Measurements from ENCODE around the gene GABRD.

GABRD gene

GRCh38 chr1:2044510-2045319 lies 25.6 kb downstream of the GABRD start:
- Histone ChIP-seq H2BK120ac (ENCODE audit: low read depth, low read length) (peak overlapping the region; percentile 81), H3K27me3 (ENCODE audit: control insufficient read depth in 3 of 3, insufficient read depth in 3 of 3, low read depth in 1 of 3, low read length in 3 of 3) (peaks cover 0 to 83% (median 32%) of the 10 kb centered on the region in 3 experiments), H4K8ac (ENCODE audit: low read depth, low read length) (no peak overlapping the region), H3K27ac (replicated peaks; ENCODE audit: low read length) (no peak overlapping the region), H3K4ac (ENCODE audit: low read length) (peak overlapping the region; percentile 84), H3K9ac (ENCODE audit: low read depth, low read length, poor library complexity) (peak overlapping the region; percentile 86), H3K9me3 (replicated peaks in 1 of 2; ENCODE audit: control insufficient read depth in 2 of 2, insufficient read depth in 1 of 2, low read depth in 1 of 2, low read length in 2 of 2) (peaks cover 0 to 2% of the 10 kb centered on the region in 2 donors), H3K14ac (ENCODE audit: low read length) (no peak overlapping the region), H2AK5ac (ENCODE audit: low read depth, low read length) (no peak overlapping the region), H3K36me3 (replicated peaks in 1 of 2; ENCODE audit: control insufficient read depth in 2 of 2, insufficient read depth in 2 of 2, low read length in 2 of 2) (no peaks in the 10 kb centered on the region), H4K91ac (ENCODE audit: low read depth, low read length, poor library complexity) (no peak overlapping the region), H2BK12ac (ENCODE audit: low read length) (peak overlapping the region; percentile 58), H2BK5ac (ENCODE audit: low read length) (peak overlapping the region; percentile 39), H3K4me2 (ENCODE audit: insufficient read depth, low read length, poor library complexity, severe bottlenecking) (peak overlapping the region; percentile 80), H3K4me3 (ENCODE audit: low read length in 2 of 2) (no peak overlapping the region), H3K18ac (ENCODE audit: low read length) (peak overlapping the region; percentile 93), H2AFZ (ENCODE audit: low read length) (peak overlapping the region; percentile 85), H3K23ac (ENCODE audit: low read depth, low read length, poor library complexity) (peak overlapping the region; percentile 73), H3K79me1 (ENCODE audit: low read depth, low read length) (peaks cover 2% of the 10 kb centered on the region), H3K4me1 (ENCODE audit: control insufficient read depth in 2 of 2, insufficient read depth in 1 of 2, low read depth in 1 of 2, low read length in 2 of 2) (peaks cover 3 to 26% of the 10 kb centered on the region in 2 donors), H2BK15ac (ENCODE audit: low read length) (peak overlapping the region; percentile 74)
- WGBS, 2 donors (ENCODE audit: extremely low coverage in 2 of 2, insufficient read length in 2 of 2, insufficient replicate concordance in 1 of 2) = no CpG with 5 or more reads among the region's 75 CpGs
- DNase-seq (ENCODE audit: low spot score) = peak; percentile 72

- no peaks in the 10 kb centered on the region for H3K36me3 ChIP-seq (replicated peaks in 1 of 2; ENCODE audit: control insufficient read depth in 2 of 2, insufficient read depth in 2 of 2, low read length in 2 of 2)
- DNase-seq (ENCODE audit: low spot score) = no peak
- H2BK120ac ChIP-seq (ENCODE audit: low read depth, low read length) = no peak overlapping the region
- H2AFZ ChIP-seq (ENCODE audit: low read length) = no peak overlapping the region
- peak overlapping the region; percentile 95 for H2AK5ac ChIP-seq (ENCODE audit: low read depth, low read length)
- H4K91ac ChIP-seq (ENCODE audit: low read depth, low read length, poor library complexity) = no peak overlapping the region
- H3K4me2 ChIP-seq (ENCODE audit: insufficient read depth, low read length, poor library complexity, severe bottlenecking) = no peak overlapping the region
- no peak overlapping the region for H3K27ac ChIP-seq (replicated peaks; ENCODE audit: low read length)
- peaks cover 0 to 2% of the 10 kb centered on the region in 2 donors for H3K9me3 ChIP-seq (replicated peaks in 1 of 2; ENCODE audit: control insufficient read depth in 2 of 2, insufficient read depth in 1 of 2, low read depth in 1 of 2, low read length in 2 of 2)
- H3K4ac ChIP-seq (ENCODE audit: low read length) = no peak overlapping the region
- H2BK15ac ChIP-seq (ENCODE audit: low read length) = no peak overlapping the region
- H3K79me1 ChIP-seq (ENCODE audit: low read depth, low read length) = peaks cover 4% of the 10 kb centered on the region
- H4K8ac ChIP-seq (ENCODE audit: low read depth, low read length) = no peak overlapping the region
- H2BK12ac ChIP-seq (ENCODE audit: low read length) = peak overlapping the region; percentile 14
- peak overlapping the region; percentile 41 for H3K14ac ChIP-seq (ENCODE audit: low read length)
- no CpG with 5 or more reads among the region's 15 CpGs for WGBS, 2 donors (ENCODE audit: extremely low coverage in 2 of 2, insufficient read length in 2 of 2, insufficient replicate concordance in 1 of 2)
- H3K4me1 ChIP-seq (ENCODE audit: control insufficient read depth in 2 of 2, insufficient read depth in 1 of 2, low read depth in 1 of 2, low read length in 2 of 2) = peaks cover 3 to 26% of the 10 kb centered on the region in 2 donors
- no peak overlapping the region for H3K4me3 ChIP-seq (ENCODE audit: low read length in 2 of 2)
- H3K18ac ChIP-seq (ENCODE audit: low read length) = no peak overlapping the region
- H2BK5ac ChIP-seq (ENCODE audit: low read length) = no peak overlapping the region
- no peak overlapping the region for H3K9ac ChIP-seq (ENCODE audit: low read depth, low read length, poor library complexity)
- H3K27me3 ChIP-seq (ENCODE audit: control insufficient read depth in 3 of 3, insufficient read depth in 3 of 3, low read depth in 1 of 3, low read length in 3 of 3) = peaks cover 0 to 86% (median 34%) of the 10 kb centered on the region in 3 experiments
- H3K23ac ChIP-seq (ENCODE audit: low read depth, low read length, poor library complexity) = no peak overlapping the region
These were observed 26.5 kb downstream of the GABRD start for GRCh38 chr1:2045468-2046173.

DNA sequence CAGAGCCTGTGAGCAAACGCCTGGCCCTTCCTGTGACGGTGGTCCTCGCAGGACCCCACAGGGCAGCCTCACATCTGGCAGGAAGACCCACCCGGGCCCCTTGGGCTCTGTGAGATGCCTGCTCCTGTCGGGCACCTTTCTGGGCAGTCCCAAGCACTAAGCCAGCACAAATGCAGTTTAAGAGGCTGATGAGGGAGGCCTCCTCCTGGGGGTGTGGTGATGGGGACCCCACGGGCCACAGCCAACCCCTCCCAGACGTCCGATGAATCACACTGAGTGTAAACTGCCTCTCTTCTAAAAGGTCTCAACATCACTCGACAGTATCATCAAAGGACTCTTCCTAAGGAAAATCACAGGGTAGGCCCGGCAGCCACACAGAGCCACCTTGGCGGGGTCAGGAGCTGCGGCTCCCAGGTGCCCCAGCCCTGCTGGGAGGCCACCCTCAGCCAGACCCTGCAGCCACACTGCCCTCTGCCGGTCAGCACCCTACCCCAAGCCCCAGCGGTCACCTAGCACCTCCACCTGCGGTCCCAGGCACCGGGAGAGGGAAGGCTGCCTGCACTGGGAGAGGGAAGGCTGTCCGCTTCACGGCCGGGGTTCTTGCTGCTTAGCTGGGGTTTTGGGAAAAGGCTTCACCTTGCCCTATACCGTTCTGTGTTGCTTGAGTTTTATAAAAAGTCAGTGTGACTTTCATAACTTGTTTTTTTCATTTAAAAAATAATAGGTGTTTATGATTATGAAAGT lies 27.2 kb downstream of the GABRD start:
- DNase-seq (ENCODE audit: low spot score) = no peak
- no peak overlapping the region for H4K8ac ChIP-seq (ENCODE audit: low read depth, low read length)
- H3K23ac ChIP-seq (ENCODE audit: low read depth, low read length, poor library complexity) = peak overlapping the region; percentile 93
- no peak overlapping the region for H3K4ac ChIP-seq (ENCODE audit: low read length)
- no peak overlapping the region for H3K14ac ChIP-seq (ENCODE audit: low read length)
- H3K27ac ChIP-seq (replicated peaks; ENCODE audit: low read length) = no peak overlapping the region
- peaks cover 3 to 26% of the 10 kb centered on the region in 2 donors for H3K4me1 ChIP-seq (ENCODE audit: control insufficient read depth in 2 of 2, insufficient read depth in 1 of 2, low read depth in 1 of 2, low read length in 2 of 2)
- H3K4me3 ChIP-seq (ENCODE audit: low read length in 2 of 2) = no peak overlapping the region
- H3K27me3 ChIP-seq (ENCODE audit: control insufficient read depth in 3 of 3, insufficient read depth in 3 of 3, low read depth in 1 of 3, low read length in 3 of 3) = peaks cover 0 to 88% (median 41%) of the 10 kb centered on the region in 3 experiments
- no peak overlapping the region for H2BK15ac ChIP-seq (ENCODE audit: low read length)
- WGBS, 2 donors (ENCODE audit: extremely low coverage in 2 of 2, insufficient read length in 2 of 2, insufficient replicate concordance in 1 of 2) = no CpG with 5 or more reads among the region's 20 CpGs
- H3K4me2 ChIP-seq (ENCODE audit: insufficient read depth, low read length, poor library complexity, severe bottlenecking) = no peak overlapping the region
- H3K18ac ChIP-seq (ENCODE audit: low read length) = no peak overlapping the region
- no peak overlapping the region for H3K9ac ChIP-seq (ENCODE audit: low read depth, low read length, poor library complexity)
- H2BK12ac ChIP-seq (ENCODE audit: low read length) = no peak overlapping the region
- H2BK120ac ChIP-seq (ENCODE audit: low read depth, low read length) = no peak overlapping the region
- peaks cover 6% of the 10 kb centered on the region for H3K79me1 ChIP-seq (ENCODE audit: low read depth, low read length)
- peaks cover 0 to 2% of the 10 kb centered on the region in 2 donors for H3K9me3 ChIP-seq (replicated peaks in 1 of 2; ENCODE audit: control insufficient read depth in 2 of 2, insufficient read depth in 1 of 2, low read depth in 1 of 2, low read length in 2 of 2)
- no peak overlapping the region for H4K91ac ChIP-seq (ENCODE audit: low read depth, low read length, poor library complexity)
- H2AK5ac ChIP-seq (ENCODE audit: low read depth, low read length) = peak overlapping the region; percentile 95
- H3K36me3 ChIP-seq (replicated peaks in 1 of 2; ENCODE audit: control insufficient read depth in 2 of 2, insufficient read depth in 2 of 2, low read length in 2 of 2) = no peaks in the 10 kb centered on the region
- no peak overlapping the region for H2BK5ac ChIP-seq (ENCODE audit: low read length)
- H2AFZ ChIP-seq (ENCODE audit: low read length) = no peak overlapping the region

All from neuronal stem cell (in vitro differentiated cells).